Ovary (tissue), 3 donors: ENCODE data around the gene SPATA2.

ENCODE experiments used
- POLR2A ChIP-seq: fragments of 450-650 bp; IDR thresholded peaks from one replicate; pipeline ENCODE4 v1.6.1; 2017; ENCODE audit warnings: antibody characterized with exemption, mild to moderate bottlenecking, moderate library complexity
- TF ChIP-seq, protein P1 (sequence below), 3 donors: fragments of 450-650 bp in 2 of 3; fragments of 200-600 bp in 1 of 3; IDR thresholded peaks; one replicate each; pipeline versions ENCODE4 v1.5.1 to v1.8.0; 2016 to 2022; ENCODE audit warnings: antibody characterized with exemption in 3 of 3, mild to moderate bottlenecking in 1 of 3
- donor health status: DM: no; HTN: no; CAD: no.

- no peak for TF ChIP-seq POLR2A
- TF ChIP-seq, protein P1, sequence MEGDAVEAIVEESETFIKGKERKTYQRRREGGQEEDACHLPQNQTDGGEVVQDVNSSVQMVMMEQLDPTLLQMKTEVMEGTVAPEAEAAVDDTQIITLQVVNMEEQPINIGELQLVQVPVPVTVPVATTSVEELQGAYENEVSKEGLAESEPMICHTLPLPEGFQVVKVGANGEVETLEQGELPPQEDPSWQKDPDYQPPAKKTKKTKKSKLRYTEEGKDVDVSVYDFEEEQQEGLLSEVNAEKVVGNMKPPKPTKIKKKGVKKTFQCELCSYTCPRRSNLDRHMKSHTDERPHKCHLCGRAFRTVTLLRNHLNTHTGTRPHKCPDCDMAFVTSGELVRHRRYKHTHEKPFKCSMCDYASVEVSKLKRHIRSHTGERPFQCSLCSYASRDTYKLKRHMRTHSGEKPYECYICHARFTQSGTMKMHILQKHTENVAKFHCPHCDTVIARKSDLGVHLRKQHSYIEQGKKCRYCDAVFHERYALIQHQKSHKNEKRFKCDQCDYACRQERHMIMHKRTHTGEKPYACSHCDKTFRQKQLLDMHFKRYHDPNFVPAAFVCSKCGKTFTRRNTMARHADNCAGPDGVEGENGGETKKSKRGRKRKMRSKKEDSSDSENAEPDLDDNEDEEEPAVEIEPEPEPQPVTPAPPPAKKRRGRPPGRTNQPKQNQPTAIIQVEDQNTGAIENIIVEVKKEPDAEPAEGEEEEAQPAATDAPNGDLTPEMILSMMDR (IDR thresholded peaks at IDR 0.05) = no peak
These were observed 35.2 kb downstream of the SPATA2 start for GRCh38 chr20:49880177-49880576.
